ENCODE measurements around the gene PRKCZ. TPM values are rescaled to one million over a fixed set of nuclear protein-coding genes. Genes with fewer than 3 reads are reported as not detected.

The PRKCZ gene
- total and polyA plus RNA-seq, 2 of the 4 experiments (the other 2 are of a cell fraction) = 2.0 to 3.5 TPM

DNA sequence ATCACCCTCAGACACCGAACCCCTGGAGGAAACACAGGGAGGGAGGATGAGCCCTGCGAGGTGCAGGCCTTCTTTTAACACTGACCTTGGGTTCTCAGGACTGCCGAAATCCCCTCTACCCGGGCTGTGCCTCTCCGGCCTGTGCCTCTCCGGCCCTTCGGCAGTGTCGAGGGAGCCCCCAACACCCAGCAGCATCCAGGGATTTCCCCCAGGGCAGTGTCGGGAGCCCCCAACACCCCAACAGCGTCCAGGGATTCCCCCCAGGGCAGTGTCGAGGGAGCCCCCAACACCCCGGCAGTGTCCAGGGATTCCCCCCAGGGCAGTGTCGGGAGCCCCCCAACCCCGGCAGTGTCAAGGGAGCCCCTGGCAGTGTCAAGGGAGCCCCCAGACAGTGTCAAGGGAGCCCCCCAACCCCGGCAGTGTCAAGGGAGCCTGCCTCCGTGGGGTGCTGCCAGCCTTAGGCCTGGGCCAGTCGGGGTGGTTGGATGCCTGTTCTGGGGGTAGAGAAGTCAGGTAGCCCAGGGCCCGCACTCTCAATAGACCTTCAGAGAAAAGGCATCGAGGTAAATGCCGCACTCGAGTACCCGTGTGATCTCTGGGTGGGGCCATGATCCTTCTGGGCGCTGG is 57.5 kb downstream of the PRKCZ start:
- Histone ChIP-seq H2BK5ac (ENCODE audit: low read depth, low read length, poor library complexity, severe bottlenecking) (no peak overlapping the region), H3K27ac (ENCODE audit: insufficient read depth, low read length) (no peak overlapping the region), H3K56ac (ENCODE audit: extremely low read depth, insufficient read depth, low read length) (no peak overlapping the region), H3K23ac (ENCODE audit: low read depth, low read length) (no peak overlapping the region), H3K4me1 (ENCODE audit: control insufficient read depth, insufficient read depth, low read length) (no peaks in the 10 kb centered on the region; the same call in 1 of the 2 replicates), H3K79me1 (ENCODE audit: low read depth in 1 of 2, low read length in 2 of 2) (no peaks in the 10 kb centered on the region), H3K14ac (replicated peaks; ENCODE audit: low read depth, low read length) (no peak overlapping the region), H4K8ac (ENCODE audit: low read depth in 2 of 2, low read length in 2 of 2) (no peak overlapping the region), H2AK5ac (ENCODE audit: low read depth, low read length) (no peak overlapping the region), H3K9me1 (ENCODE audit: insufficient read depth, low read length) (no peaks in the 10 kb centered on the region), H3K4me2 (ENCODE audit: low read depth, low read length) (no peak overlapping the region), H3K9me3 (ENCODE audit: control insufficient read depth, insufficient read depth, low read length) (no peaks in the 10 kb centered on the region), H2BK120ac (ENCODE audit: low read depth, low read length) (no peak overlapping the region), H3K18ac (ENCODE audit: low read depth, low read length) (no peak overlapping the region), H3K36me3 (ENCODE audit: control insufficient read depth, insufficient read depth, low read length) (no peaks in the 10 kb centered on the region), H3K27me3 (ENCODE audit: control insufficient read depth, insufficient read depth, low read length) (peaks cover 16% of the 10 kb centered on the region; the same call in 1 of the 2 replicates), H3K9ac (ENCODE audit: low read depth, low read length) (no peak overlapping the region), H3K4me3 (ENCODE audit: insufficient read depth, low read depth, low read length) (no peak overlapping the region), H4K20me1 (ENCODE audit: insufficient read depth, low read length) (peaks cover 3% of the 10 kb centered on the region; the same call in 1 of the 2 replicates), H2BK20ac (ENCODE audit: low read depth, low read length) (no peak overlapping the region), H2AFZ (replicated peaks; ENCODE audit: low read length, poor library complexity) (no peak overlapping the region), H3K4ac (ENCODE audit: low read depth, low read length) (no peak overlapping the region), H2BK15ac (ENCODE audit: low read depth, low read length) (no peak overlapping the region), H4K5ac (ENCODE audit: low read depth, low read length) (no peak overlapping the region), H4K91ac (ENCODE audit: insufficient read depth, low read depth, low read length) (no peak overlapping the region), H2AK9ac (replicated peaks; ENCODE audit: low read depth, low read length, poor library complexity) (no peak overlapping the region)
- POLR2A ChIA-PET (ENCODE audit: unreplicated experiment) = no interaction called here
- DNase-seq (no peak), ATAC-seq (ENCODE audit: low read depth) (no peak)
- intact Hi-C loops (cut with micrococcal nuclease) (loop anchor here (1.0 kb wide), 1 partner anchor 67 kb away; no protein-coding TSS in a partner anchor), dilution Hi-C loops (cut with HindIII; ENCODE audit: low sequenced_read_pairs, unreplicated experiment) (no loop called here), in situ Hi-C loops (cut with MboI; ENCODE audit: low sequenced_read_pairs) (no loop called here)
- CTCF ChIA-PET = no interaction called here
- WGBS, 2 experiments (ENCODE audit: extremely low coverage in 2 of 2, insufficient read length in 1 of 2) = 90% methylated on average over 5 of the region's 23 CpGs; no CpG with 5 or more reads in 1 of the 2 experiments
- no TSS peak for BruUV-seq (replicated peaks)
- TF ChIP-seq RCOR1 (IDR thresholded peaks at IDR 0.05; ENCODE audit: insufficient replicate concordance, low read length) (no peak), FOS (IDR thresholded peaks at IDR 0.05; ENCODE audit: low read depth, low read length) (no peak), MAZ (IDR thresholded peaks at IDR 0.05; ENCODE audit: borderline replicate concordance, low read depth, low read length) (no peak), CEBPB (IDR thresholded peaks at IDR 0.05; ENCODE audit: low read depth, low read length) (no peak), POLR2A (IDR thresholded peaks at IDR 0.05; ENCODE audit: low read depth, low read length) (no peak), CHD1 (IDR thresholded peaks at IDR 0.05; ENCODE audit: low read depth, low read length) (no peak), NFE2L2 (IDR thresholded peaks at IDR 0.05; ENCODE audit: low read depth, low read length) (no peak), RAD21 (IDR thresholded peaks at IDR 0.05; ENCODE audit: low read length) (no peak), BHLHE40 (IDR thresholded peaks at IDR 0.05; ENCODE audit: low read depth, low read length) (no peak)
- TF ChIP-seq, protein P1, sequence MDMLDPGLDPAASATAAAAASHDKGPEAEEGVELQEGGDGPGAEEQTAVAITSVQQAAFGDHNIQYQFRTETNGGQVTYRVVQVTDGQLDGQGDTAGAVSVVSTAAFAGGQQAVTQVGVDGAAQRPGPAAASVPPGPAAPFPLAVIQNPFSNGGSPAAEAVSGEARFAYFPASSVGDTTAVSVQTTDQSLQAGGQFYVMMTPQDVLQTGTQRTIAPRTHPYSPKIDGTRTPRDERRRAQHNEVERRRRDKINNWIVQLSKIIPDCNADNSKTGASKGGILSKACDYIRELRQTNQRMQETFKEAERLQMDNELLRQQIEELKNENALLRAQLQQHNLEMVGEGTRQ (IDR thresholded peaks at IDR 0.05; ENCODE audit: low read depth, low read length) = no peak
